Measurements from ENCODE around the gene GABPB2.

GABPB2 gene

GRCh38 chr1:151032164-151032563 is 38.4 kb upstream of the GABPB2 start:
- no peaks in the 10 kb centered on the region for H3K79me2 ChIP-seq (ENCODE audit: insufficient read depth, low read length)

GRCh38 chr1:151035167-151035566 is 35.4 kb upstream of the GABPB2 start:
- no peaks in the 10 kb centered on the region for H3F3A ChIP-seq (ENCODE audit: low read depth)
- H3K36me3 ChIP-seq (ENCODE audit: insufficient read depth, low read length), result peaks cover 24% of the 10 kb centered on the region; the same call in 1 of the 2 replicates
- H3K4me2 ChIP-seq (ENCODE audit: low read depth, low read length, poor library complexity, severe bottlenecking), result no peak overlapping the region
- no peaks in the 10 kb centered on the region for H4K20me1 ChIP-seq (ENCODE audit: insufficient read depth, low read length, poor library complexity, severe bottlenecking)
- no peak overlapping the region for H3K4me3 ChIP-seq (ENCODE audit: low read length, poor library complexity, severe bottlenecking)
- no peaks in the 10 kb centered on the region for H3K9me3 ChIP-seq (ENCODE audit: insufficient read depth, low read depth, low read length)
- no peaks in the 10 kb centered on the region for H3K79me2 ChIP-seq (ENCODE audit: insufficient read depth, low read length)
- H3K4me1 ChIP-seq (ENCODE audit: insufficient read depth, low read length, poor library complexity, severe bottlenecking), result no peaks in the 10 kb centered on the region
- no peaks in the 10 kb centered on the region for H3K9me2 ChIP-seq (replicated peaks; ENCODE audit: low read depth, low read length)
- H3K9ac ChIP-seq (ENCODE audit: low read depth, low read length, poor library complexity, severe bottlenecking), result no peak overlapping the region
- H2AFZ ChIP-seq (ENCODE audit: low read length), result no peak overlapping the region
- TF ChIP-seq EZH2phosphoT487 (IDR thresholded peaks at IDR 0.05; ENCODE audit: borderline replicate concordance) (no peak), CTCF (conservative IDR thresholded peaks at IDR 0.05; ENCODE audit: low read length) (no peak)
- H3K27me3 ChIP-seq (ENCODE audit: insufficient read depth, low read length, poor library complexity, severe bottlenecking), result no peaks in the 10 kb centered on the region

More at GRCh38 chr1:151032164-151032563, 38.4 kb upstream of the GABPB2 start:
- TF ChIP-seq CTCF (conservative IDR thresholded peaks at IDR 0.05; ENCODE audit: low read length) (no peak), EZH2phosphoT487 (IDR thresholded peaks at IDR 0.05; ENCODE audit: borderline replicate concordance) (no peak)
- no peak overlapping the region for H2AFZ ChIP-seq (ENCODE audit: low read length)
- peaks cover 32% of the 10 kb centered on the region; the same call in 1 of the 2 replicates for H3K36me3 ChIP-seq (ENCODE audit: insufficient read depth, low read length)
- no peak overlapping the region for H3K4me3 ChIP-seq (ENCODE audit: low read length, poor library complexity, severe bottlenecking)
- H3K4me1 ChIP-seq (ENCODE audit: insufficient read depth, low read length, poor library complexity, severe bottlenecking), result no peaks in the 10 kb centered on the region
- H3K9ac ChIP-seq (ENCODE audit: low read depth, low read length, poor library complexity, severe bottlenecking), result no peak overlapping the region
- no peaks in the 10 kb centered on the region for H3F3A ChIP-seq (ENCODE audit: low read depth)
- H3K9me2 ChIP-seq (replicated peaks; ENCODE audit: low read depth, low read length), result no peaks in the 10 kb centered on the region
- no peaks in the 10 kb centered on the region for H3K27me3 ChIP-seq (ENCODE audit: insufficient read depth, low read length, poor library complexity, severe bottlenecking)
- H3K4me2 ChIP-seq (ENCODE audit: low read depth, low read length, poor library complexity, severe bottlenecking), result no peak overlapping the region
- H3K9me3 ChIP-seq (ENCODE audit: insufficient read depth, low read depth, low read length), result no peaks in the 10 kb centered on the region
- H4K20me1 ChIP-seq (ENCODE audit: insufficient read depth, low read length, poor library complexity, severe bottlenecking), result no peaks in the 10 kb centered on the region

GRCh38 chr1:151036356-151036755 is 34.2 kb upstream of the GABPB2 start, which contains the start of gene BNIPL:
Gene BNIPL, plus strand, starts transcription at chr1:151036586. Its CDS starts 140 bp downstream, at chr1:151036726.
- TF ChIP-seq CTCF (conservative IDR thresholded peaks at IDR 0.05; ENCODE audit: low read length) (no peak), EZH2phosphoT487 (IDR thresholded peaks at IDR 0.05; ENCODE audit: borderline replicate concordance) (no peak)
- Histone ChIP-seq H4K20me1 (ENCODE audit: insufficient read depth, low read length, poor library complexity, severe bottlenecking) (no peaks in the 10 kb centered on the region), H3K4me1 (ENCODE audit: insufficient read depth, low read length, poor library complexity, severe bottlenecking) (no peaks in the 10 kb centered on the region), H3K4me3 (ENCODE audit: low read length, poor library complexity, severe bottlenecking) (no peak within 1 kb of the TSS), H3K9me2 (replicated peaks; ENCODE audit: low read depth, low read length) (no peaks in the 10 kb centered on the region), H3K36me3 (ENCODE audit: insufficient read depth, low read length) (peaks cover 21% of the 10 kb centered on the region; the same call in 1 of the 2 replicates), H3K79me2 (ENCODE audit: insufficient read depth, low read length) (no peaks in the 10 kb centered on the region), H3F3A (ENCODE audit: low read depth) (no peaks in the 10 kb centered on the region), H3K9ac (ENCODE audit: low read depth, low read length, poor library complexity, severe bottlenecking) (no peak within 1 kb of the TSS), H3K4me2 (ENCODE audit: low read depth, low read length, poor library complexity, severe bottlenecking) (no peak within 1 kb of the TSS), H3K9me3 (ENCODE audit: insufficient read depth, low read depth, low read length) (no peaks in the 10 kb centered on the region), H2AFZ (ENCODE audit: low read length) (no peak within 1 kb of the TSS), H3K27me3 (ENCODE audit: insufficient read depth, low read length, poor library complexity, severe bottlenecking) (no peaks in the 10 kb centered on the region)

All from Loucy (cell line).